Smooth muscle cell (in vitro differentiated cells): ENCODE data around the gene TAS1R2. TPM values are rescaled to one million over a fixed set of nuclear protein-coding genes. Genes with fewer than 3 reads are reported as not detected.
"Not testable (repeated sequence)": the region's sequence is repeated elsewhere in the genome, so short reads cannot be mapped to it uniquely, and the experiment has no call there.

Experiments used
- DNase-seq: peaks from one replicate; lab custom pipeline; 2025; ENCODE audit not compliant: unreplicated experiment; lab: John Stamatoyannopoulos, UW
- H2AFZ ChIP-seq: fragments of 200-600 bp; sonication (generic); 2 replicates; pipeline ENCODE4 v1.6.0; 2016; ENCODE audit warnings: antibody characterized with exemption, low read depth, mild to moderate bottlenecking
- H3F3A ChIP-seq: fragments of 200-600 bp; sonication (generic); 2 replicates; pipeline ENCODE4 v1.6.0; 2017; ENCODE audit warnings: antibody characterized with exemption, low read depth
- H3K27ac ChIP-seq: fragments of 200-600 bp; sonication (generic); 2 replicates; pipeline ENCODE4 v1.5.1; 2016; ENCODE audit warnings: low read depth, mild to moderate bottlenecking
- H3K27me3 ChIP-seq: fragments of 200-600 bp; sonication (generic); 2 replicates; pipeline ENCODE4 v1.6.1; 2016; ENCODE audit warnings: low read depth, mild to moderate bottlenecking
- H3K36me3 ChIP-seq: fragments of 200-600 bp; sonication (generic); 2 replicates; pipeline ENCODE4 v1.5.1; 2016; ENCODE audit warnings: low read depth
- H3K4me1 ChIP-seq: fragments of 200-600 bp; sonication (generic); 2 replicates; pipeline ENCODE4 v1.5.1; 2016; ENCODE audit warnings: low read depth
- H3K4me2 ChIP-seq: fragments of 200-600 bp; sonication (generic); 2 replicates; pipeline ENCODE4 v1.6.0; 2016; ENCODE audit warnings: mild to moderate bottlenecking
- H3K4me3 ChIP-seq: fragments of 200-600 bp; sonication (generic); 2 replicates; pipeline ENCODE4 v1.5.1; 2016; ENCODE audit warnings: mild to moderate bottlenecking
- H3K79me2 ChIP-seq: fragments of 200-600 bp; sonication (generic); 2 replicates; pipeline ENCODE4 v1.6.0; 2016; ENCODE audit warnings: low read depth, mild to moderate bottlenecking
- H3K9ac ChIP-seq: fragments of 200-600 bp; sonication (generic); 2 replicates; pipeline ENCODE4 v1.6.0; 2016; ENCODE audit warnings: low read depth
- H3K9me3 ChIP-seq: fragments of 200-600 bp; sonication (generic); replicated peaks from 2 replicates; pipeline ENCODE4 v1.5.1; 2016; ENCODE audit warnings: low read depth
- H4K20me1 ChIP-seq: fragments of 200-600 bp; sonication (generic); 2 replicates; pipeline ENCODE4 v1.6.0; 2016; ENCODE audit warnings: low read depth
- WGBS: methylation state at CpG from one replicate; pipeline ENCODE4 v1.1.7; 2016; ENCODE audit warnings: low lambda C conversion rate; 5-methylcytosine and 5-hydroxymethylcytosine counted together
- polyA plus RNA-seq: library from polyadenylated mRNA; unstranded; fragments of >200 nt; fragmentation: Nextera tagmentation; extraction: Ambion mirVana; gene quantifications from 2 replicates; pipeline ENCODE4 v1.2.1, GENCODE V29; 2016
- total RNA-seq: library from RNA; depleted of rRNA; stranded (reverse); fragments of >200 nt; gene quantifications from 2 replicates; pipeline ENCODE4 v1.2.3, GENCODE V29; 2014
- TF ChIP-seq, protein P1 (sequence below): fragments of 200-600 bp; sonication (generic); IDR thresholded peaks from 2 replicates; pipeline ENCODE4 v1.5.1; 2017; ENCODE audit warnings: borderline replicate concordance, mild to moderate bottlenecking, antibody characterized with exemption; ENCODE audit not compliant: insufficient read depth, poor library complexity, severe bottlenecking

Gene TAS1R2
- total and polyA plus RNA-seq, 2 experiments from 2014 or later = not detected

DNA sequence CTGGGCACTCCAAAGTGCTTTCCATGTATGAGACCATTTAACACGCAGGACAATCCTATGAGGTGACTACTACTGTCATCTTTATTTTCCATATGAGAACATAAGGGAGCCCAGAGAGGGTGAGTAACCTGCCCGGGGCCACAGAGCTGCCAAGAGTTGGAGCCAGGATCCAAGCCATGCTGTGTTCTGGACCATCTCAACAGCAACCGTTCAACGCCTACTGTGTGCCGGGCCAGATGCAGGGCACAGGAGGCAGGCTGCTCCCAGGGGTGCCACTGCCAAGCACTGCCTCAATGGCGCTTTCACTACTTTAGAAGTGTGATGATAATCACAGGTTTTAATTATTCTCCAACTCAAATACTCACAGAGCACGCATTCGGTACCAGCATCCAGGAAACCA, 39.1 kb upstream of the TAS1R2 start:
- TF ChIP-seq, protein P1, sequence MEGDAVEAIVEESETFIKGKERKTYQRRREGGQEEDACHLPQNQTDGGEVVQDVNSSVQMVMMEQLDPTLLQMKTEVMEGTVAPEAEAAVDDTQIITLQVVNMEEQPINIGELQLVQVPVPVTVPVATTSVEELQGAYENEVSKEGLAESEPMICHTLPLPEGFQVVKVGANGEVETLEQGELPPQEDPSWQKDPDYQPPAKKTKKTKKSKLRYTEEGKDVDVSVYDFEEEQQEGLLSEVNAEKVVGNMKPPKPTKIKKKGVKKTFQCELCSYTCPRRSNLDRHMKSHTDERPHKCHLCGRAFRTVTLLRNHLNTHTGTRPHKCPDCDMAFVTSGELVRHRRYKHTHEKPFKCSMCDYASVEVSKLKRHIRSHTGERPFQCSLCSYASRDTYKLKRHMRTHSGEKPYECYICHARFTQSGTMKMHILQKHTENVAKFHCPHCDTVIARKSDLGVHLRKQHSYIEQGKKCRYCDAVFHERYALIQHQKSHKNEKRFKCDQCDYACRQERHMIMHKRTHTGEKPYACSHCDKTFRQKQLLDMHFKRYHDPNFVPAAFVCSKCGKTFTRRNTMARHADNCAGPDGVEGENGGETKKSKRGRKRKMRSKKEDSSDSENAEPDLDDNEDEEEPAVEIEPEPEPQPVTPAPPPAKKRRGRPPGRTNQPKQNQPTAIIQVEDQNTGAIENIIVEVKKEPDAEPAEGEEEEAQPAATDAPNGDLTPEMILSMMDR = no peak
- Histone ChIP-seq H2AFZ (no peak overlapping the region), H3K4me3 (no peak overlapping the region), H3F3A (peaks cover 7% of the 10 kb centered on the region), H4K20me1 (no peaks in the 10 kb centered on the region), H3K79me2 (no peaks in the 10 kb centered on the region), H3K36me3 (no peaks in the 10 kb centered on the region), H3K9me3 (no peaks in the 10 kb centered on the region), H3K27me3 (no peaks in the 10 kb centered on the region), H3K4me2 (no peak overlapping the region), H3K4me1 (peaks cover 7% of the 10 kb centered on the region), H3K9ac (no peak overlapping the region), H3K27ac (no peak overlapping the region)
- DNase-seq = no peak
- 93% methylated on average over 8 of the region's 8 CpGs for WGBS

DNA sequence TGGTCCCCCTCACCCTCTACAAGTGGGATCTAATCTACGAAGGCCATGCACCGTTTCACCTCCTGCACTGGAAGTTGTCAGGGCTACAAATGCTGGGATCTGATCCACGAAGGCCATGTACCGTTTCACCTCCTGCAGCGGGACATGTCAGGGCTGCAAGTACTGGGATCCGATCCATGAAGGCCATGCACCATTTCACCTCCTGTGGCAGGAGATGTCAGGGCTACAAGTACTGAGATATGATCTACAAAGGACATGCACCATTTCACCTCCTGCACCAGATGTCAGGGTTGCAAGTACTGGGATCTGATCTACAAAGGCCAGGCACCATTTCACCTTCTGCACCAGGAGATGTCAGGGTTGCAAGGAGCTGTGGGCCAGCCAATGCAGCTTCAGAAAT, 35.9 kb upstream of the TAS1R2 start:
- no peak overlapping the region for H3K9ac ChIP-seq
- H3K4me2 ChIP-seq = no peak overlapping the region
- no peaks in the 10 kb centered on the region for H3K79me2 ChIP-seq
- no peaks in the 10 kb centered on the region for H3K4me1 ChIP-seq
- H3K27ac ChIP-seq = no peak overlapping the region
- WGBS = 94% methylated on average over 6 of the region's 6 CpGs
- H3K36me3 ChIP-seq = no peaks in the 10 kb centered on the region
- H3F3A ChIP-seq = no peaks in the 10 kb centered on the region
- no peak for DNase-seq
- TF ChIP-seq, protein P1 = no peak
- no peak overlapping the region for H2AFZ ChIP-seq
- H4K20me1 ChIP-seq = no peaks in the 10 kb centered on the region
- no peak overlapping the region for H3K4me3 ChIP-seq
- no peaks in the 10 kb centered on the region for H3K9me3 ChIP-seq
- H3K27me3 ChIP-seq = no peaks in the 10 kb centered on the region

DNA sequence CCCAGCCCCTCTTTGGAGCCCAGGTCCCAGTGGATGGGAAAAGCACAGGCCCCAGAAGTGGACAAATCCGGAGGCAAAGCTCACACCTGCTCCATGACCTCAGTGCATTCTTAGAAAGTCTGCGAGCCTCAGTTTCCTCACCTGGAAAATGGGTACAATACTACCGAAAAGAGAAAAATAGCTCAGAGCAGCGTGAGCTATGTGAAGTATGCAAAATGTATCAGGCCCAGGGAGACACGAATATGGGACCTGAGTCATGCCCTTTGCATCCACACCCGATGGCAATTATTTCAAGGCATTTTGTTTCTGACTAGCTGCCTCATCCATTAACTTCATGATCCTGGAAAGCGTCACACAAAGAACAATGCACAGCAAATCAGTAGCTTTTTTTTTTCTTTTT, 33.7 kb upstream of the TAS1R2 start:
- Histone ChIP-seq H3K9me3 (no peaks in the 10 kb centered on the region), H4K20me1 (no peaks in the 10 kb centered on the region), H3K4me2 (no peak overlapping the region), H3K79me2 (no peaks in the 10 kb centered on the region), H3K9ac (no peak overlapping the region), H3K27ac (no peak overlapping the region), H3K27me3 (no peaks in the 10 kb centered on the region), H3K4me3 (no peak overlapping the region), H3K4me1 (no peaks in the 10 kb centered on the region), H3F3A (no peaks in the 10 kb centered on the region), H2AFZ (no peak overlapping the region), H3K36me3 (no peaks in the 10 kb centered on the region)
- TF ChIP-seq, protein P1 = no peak
- DNase-seq = no peak
- WGBS = 84% methylated on average over 7 of the region's 7 CpGs

DNA sequence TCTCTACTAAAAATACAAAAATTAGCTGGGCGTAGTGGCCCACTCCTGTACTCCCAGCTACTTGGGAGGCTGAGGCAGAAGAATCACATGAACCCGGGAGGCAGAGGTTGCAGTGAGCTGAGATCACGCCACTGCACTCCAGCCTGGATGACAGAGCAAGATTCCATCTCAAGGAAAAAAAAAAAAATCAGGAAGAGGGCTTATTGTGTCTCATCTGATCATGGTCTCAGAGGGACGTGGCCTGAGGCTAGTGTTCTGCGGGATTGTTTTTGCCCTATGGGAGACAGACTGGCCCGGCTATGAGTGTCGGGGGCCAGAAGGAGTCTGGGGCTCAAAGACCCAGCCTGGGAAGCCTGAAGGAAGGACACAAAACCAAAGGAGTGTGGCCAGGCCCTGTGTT, 32.4 kb upstream of the TAS1R2 start:
- not testable (repeated sequence) for H3K27ac ChIP-seq, H3K4me2 ChIP-seq, H4K20me1 ChIP-seq, H3K4me3 ChIP-seq, H3K27me3 ChIP-seq, DNase-seq, H3F3A ChIP-seq, H3K79me2 ChIP-seq, H2AFZ ChIP-seq, H3K36me3 ChIP-seq, H3K9ac ChIP-seq, H3K4me1 ChIP-seq, H3K9me3 ChIP-seq
- WGBS = 75% methylated on average over 7 of the region's 7 CpGs
